GM18861 (cell line): ENCODE data around the gene TPH2.

ENCODE experiments used
- ATAC-seq: cut with Tn5 transposase; IDR thresholded peaks from one replicate; pipeline ENCODE4 v1.9.1; 2021; ENCODE audit not compliant: unreplicated experiment

TPH2 gene

DNA sequence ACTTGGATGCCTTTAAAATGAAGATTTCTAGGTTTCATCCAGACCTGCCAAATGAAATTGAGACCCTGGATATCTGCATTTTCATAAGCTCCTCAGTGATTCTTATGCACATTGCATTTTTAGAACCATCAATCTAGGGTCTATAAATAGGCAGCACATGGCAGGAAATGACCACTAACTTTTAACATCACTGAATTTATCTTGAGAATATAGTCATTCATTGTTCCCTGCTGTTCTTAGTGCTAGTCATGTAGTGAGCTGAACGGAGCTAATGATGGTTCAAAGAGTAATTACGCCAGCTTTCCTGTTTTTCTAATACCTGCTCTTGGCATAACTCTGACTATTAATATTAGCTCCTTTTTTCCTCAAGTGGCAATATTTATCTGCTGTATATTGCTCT, 91.6 kb downstream of the TPH2 start:
- ATAC-seq = no peak

DNA sequence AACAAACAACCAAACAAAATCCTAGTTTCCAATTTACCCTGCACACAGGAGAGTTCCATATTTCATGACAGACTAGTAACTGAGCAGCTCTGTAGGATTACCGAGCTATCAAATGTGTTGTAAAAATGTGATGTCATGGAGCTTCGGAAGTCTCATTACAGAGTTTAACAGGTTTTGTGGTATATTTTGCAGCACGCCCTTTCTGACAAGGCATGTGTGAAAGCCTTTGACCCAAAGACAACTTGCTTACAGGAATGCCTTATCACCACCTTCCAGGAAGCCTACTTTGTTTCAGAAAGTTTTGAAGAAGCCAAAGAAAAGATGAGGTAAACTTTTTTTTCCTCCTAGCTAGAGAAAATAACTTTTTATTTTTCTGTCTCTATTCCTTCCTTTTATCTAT, 92.4 kb downstream of the TPH2 start:
- no peak for ATAC-seq

DNA sequence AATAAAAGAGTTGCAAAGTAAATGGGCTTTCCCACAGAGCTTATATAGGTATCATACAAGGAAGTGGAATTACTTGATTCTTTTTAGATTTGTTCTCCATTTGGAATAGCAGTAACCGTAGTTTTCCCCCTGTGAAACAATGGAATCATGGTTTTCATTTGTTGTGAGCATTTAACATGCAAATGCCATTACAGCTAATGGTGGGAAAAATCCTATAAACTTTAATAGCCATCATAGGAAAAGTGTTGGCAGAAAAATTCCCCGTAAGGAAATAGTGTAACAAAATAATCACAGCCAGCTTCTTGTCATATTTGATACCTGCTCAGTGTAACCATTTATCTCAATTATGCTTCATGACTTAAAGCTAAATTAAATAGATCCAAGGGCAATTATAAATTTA, 95.3 kb downstream of the TPH2 start:
- no peak for ATAC-seq

- ATAC-seq = no peak
Measured at GRCh38 chr12:72035625-72036024, 97.0 kb downstream of the TPH2 start.

DNA sequence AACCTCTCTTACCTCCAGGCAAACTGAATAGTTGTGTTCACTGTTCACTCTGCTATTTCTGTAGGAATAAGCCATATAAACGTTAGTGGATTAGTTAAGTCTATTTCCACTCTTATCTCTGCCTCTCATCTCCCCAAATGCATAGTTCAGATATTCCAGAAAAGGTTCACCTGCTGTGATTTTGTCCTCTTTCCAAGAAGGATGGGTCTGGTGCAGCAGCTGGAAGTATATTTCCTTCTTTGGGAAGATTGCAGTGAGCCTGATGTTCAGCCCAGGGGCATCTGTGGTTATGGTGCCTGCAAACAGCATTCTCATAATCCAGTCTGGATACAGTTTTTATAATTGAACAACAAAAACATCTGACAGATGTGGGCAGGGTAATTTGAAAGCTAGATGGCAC, 97.7 kb downstream of the TPH2 start:
- no peak for ATAC-seq

- ATAC-seq = no peak
Measured at GRCh38 chr12:72037006-72037795, 98.6 kb downstream of the TPH2 start.

- ATAC-seq = no peak
Measured at GRCh38 chr12:72041811-72042210, 103.2 kb downstream of the TPH2 start.

GRCh38 chr12:72053604-72054003, 115.0 kb downstream of the TPH2 start:
- ATAC-seq = no peak

DNA sequence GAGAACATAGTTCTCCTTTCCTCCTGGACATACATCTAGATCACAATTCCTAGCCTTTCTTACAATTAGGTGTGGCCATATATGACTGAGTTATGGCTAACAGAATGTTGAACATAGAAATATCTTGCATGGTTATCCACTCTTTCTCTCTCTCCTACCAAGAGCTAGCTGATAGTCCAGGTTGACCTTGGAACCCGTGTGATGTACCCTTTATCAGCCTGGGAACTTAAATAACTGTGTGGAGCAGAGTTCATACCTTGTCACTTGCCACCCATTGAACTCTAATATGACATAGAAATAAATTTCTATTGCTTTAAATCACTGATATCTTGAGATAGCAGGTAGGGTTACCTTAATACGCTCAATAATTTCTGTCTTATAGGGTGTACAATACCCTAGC, 115.9 kb downstream of the TPH2 start:
- ATAC-seq = no peak

GRCh38 chr12:72057330-72057914, 118.8 kb downstream of the TPH2 start:
- no peak for ATAC-seq

GRCh38 chr12:72063073-72063472, 124.4 kb downstream of the TPH2 start:
- ATAC-seq = no peak

GRCh38 chr12:72071030-72071429, 132.4 kb downstream of the TPH2 start:
- ATAC-seq = no peak

GRCh38 chr12:72072592-72073212, 134.1 kb downstream of the TPH2 start:
- ATAC-seq = no peak

- no peak for ATAC-seq
Measured at GRCh38 chr12:72074065-72074464, 135.4 kb downstream of the TPH2 start.

DNA sequence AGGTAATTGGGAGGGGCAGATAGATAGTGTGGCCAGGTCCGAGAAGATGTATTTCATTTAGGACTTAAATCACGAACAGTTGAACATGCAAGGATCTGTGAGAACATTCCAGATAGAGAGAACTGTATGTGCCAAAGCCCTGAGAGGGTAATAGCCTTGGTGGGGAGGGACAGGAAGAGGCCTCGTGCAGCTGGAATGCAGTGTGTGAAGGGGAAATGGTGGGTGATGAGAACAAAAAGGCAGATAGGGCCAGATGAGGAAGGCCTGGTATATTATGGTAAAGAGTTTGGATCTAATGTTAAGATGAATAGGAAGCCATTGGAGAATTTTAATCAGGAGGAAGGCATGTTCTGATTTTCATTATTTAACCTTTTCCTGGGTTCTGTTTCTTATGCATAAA, 136.3 kb downstream of the TPH2 start:
- no peak for ATAC-seq

DNA sequence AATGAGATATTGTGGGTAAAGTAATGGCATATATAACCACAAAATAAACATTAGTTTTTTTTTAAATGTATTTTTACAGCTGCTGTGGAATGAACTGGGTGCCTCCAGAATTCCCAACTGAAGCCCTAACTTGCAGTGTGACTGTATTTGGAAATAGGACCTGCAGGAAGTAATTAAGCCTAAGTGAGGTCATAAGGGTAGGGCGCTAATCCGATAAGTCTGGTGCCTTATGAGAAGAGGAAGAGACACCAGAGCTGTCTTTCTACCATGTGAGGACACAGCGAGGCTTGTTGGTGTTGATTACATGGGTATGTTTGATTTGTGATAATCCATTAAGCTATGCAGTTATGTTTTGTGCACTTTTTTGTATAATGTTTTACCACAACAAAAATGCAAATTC, 136.8 kb downstream of the TPH2 start:
- ATAC-seq = no peak

GRCh38 chr12:72075891-72076557, 137.4 kb downstream of the TPH2 start:
- ATAC-seq = no peak

DNA sequence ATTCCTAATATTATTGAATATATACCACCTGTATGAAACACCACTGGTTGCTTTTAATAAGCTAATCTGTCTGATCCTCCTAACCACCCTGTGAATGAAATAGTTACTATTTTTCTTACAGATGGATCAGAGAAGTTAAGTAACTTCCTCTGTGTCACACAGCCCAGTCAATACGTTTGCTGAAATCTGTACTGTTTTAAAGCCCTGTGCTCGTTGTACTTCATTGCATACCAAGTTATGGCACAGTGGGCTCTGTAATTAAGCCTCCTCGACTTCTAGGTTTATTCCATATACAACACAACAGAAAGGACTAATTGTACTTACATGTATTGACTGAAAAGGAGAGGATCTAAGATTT, 137.9 kb downstream of the TPH2 start:
- no peak for ATAC-seq

DNA sequence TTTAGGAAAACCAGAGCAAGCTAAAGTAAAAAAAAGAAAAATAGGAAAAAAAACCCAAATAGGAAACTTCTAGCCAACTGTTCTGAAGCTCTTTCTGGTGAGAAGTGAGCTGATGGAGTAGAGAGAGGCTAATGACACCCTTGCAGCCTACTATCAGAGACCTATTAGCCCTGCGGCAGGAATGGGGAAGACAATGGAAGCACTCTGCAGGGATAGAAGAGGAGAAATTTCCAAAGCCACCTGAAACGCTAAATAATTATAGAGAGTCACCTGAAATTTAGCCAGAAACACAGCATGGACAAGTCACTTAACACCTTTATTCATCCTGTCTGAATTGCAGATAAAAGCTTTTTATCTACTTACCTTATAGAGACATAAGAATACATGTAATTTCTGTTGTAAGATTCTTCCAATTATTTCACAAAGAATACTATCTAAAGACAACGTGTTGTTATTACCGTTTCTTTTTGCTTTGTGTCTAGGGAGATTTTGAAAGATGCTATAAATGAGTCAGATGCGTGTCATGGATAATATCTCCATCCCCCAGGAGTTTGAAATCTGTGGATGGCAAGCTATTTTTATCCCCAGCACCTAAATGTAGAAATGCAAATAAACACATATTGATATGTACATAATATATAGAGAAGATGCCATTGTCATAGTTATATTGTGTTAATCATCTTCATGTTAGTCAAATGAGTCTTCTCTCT, 138.6 kb downstream of the TPH2 start:
- ATAC-seq = no peak

DNA sequence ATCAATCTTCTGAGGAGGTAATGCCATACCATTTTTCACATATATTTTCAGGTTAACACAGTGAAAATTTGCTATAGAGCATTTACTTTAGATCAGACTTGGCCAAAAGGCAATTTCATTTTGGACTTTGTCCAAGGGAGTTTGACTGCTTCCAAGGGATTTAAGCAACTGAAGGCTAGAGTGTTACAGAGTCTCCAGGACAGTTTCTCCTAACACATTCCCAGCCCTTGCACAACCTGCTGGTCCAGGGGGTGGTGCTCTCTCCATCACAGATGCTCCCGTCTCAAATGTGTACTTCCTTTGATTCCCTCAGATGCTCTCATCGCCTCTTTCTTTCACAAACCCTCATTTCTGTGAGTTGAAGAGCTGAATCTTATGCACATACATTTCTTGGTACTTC, 143.1 kb downstream of the TPH2 start:
- ATAC-seq = no peak
